OCI-LY7 (cell line): ENCODE measurements around the gene C4orf51.

Experiments used
- CTCF ChIP-seq: fragments of 200-600 bp; sonication (generic); conservative IDR thresholded peaks from 2 replicates; pipeline ENCODE4 v1.5.1; 2014; ENCODE audit warnings: mild to moderate bottlenecking, antibody characterized with exemption, low read length, moderate library complexity, mixed read lengths
- EZH2phosphoT487 ChIP-seq: fragments of 200-600 bp; sonication (generic); IDR thresholded peaks from 2 replicates; pipeline ENCODE4 v1.6.1; 2018; ENCODE audit warnings: low read depth, borderline replicate concordance, mild to moderate bottlenecking, mixed run types, antibody characterized with exemption, low read length, moderate library complexity, mixed read lengths

- no peak for TF ChIP-seq CTCF
- TF ChIP-seq EZH2phosphoT487 = no peak
Observed at GRCh38 chr4:145766273-145766672, 86.3 kb downstream of the C4orf51 start.
